ENCODE results near the gene PDLIM5. TPM values are rescaled to one million over a fixed set of nuclear protein-coding genes. Genes with fewer than 3 reads are reported as not detected.

PDLIM5 gene
- total and polyA plus RNA-seq, 4 donors: 64.4 to 762 (median 228) TPM

DNA sequence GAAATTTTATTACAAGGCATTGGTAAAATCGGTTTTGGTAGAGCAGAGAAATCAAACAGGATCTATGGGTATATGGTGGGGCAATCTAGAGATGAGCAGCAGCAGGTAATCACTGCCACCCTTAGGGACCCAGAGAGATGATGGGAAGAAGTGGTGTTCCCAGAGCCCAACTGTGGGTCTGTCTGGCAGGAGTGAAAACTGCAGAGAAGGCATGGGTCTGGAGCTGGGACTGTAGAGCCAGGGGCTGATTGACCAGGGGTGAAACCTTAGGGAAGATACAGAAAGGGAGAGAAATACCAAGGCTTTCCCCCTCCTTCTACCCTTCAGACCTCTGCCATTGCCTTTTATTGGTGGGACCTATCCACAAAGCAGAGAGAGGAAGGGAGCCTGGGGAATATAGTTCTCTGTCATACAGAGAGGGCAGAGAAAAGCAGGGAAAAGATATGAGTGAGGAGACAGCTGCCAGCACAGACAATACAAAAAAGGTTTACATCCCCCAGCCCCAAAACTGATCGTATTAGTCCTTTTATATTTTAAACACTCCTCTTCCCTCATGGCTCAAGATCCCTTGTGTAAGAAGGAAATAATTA lies 28.7 kb downstream of the PDLIM5 start:
- ATAC-seq (ENCODE audit: low FRiP score): no peak
- Histone ChIP-seq H3K4me3 (ENCODE audit: low read length in 2 of 2) (no peak overlapping the region), H3K36me3 (ENCODE audit: control insufficient read depth in 1 of 2, insufficient read depth in 2 of 2, low read length in 1 of 2) (no peaks in the 10 kb centered on the region), H3K27ac (ENCODE audit: low read depth in 1 of 2, low read length in 2 of 2) (peak overlapping the region in 1 of 2 donors; percentile 82), H3K4me1 (ENCODE audit: control insufficient read depth in 1 of 2, insufficient read depth in 2 of 2, low read length in 2 of 2) (no peaks in the 10 kb centered on the region), H3K27me3 (ENCODE audit: control insufficient read depth in 1 of 2, insufficient read depth in 2 of 2, low read length in 1 of 2) (no peaks in the 10 kb centered on the region), H3K9me3 (ENCODE audit: control insufficient read depth, low read length) (no peaks in the 10 kb centered on the region)
- DNase-seq: no peak
- intact Hi-C loops (cut with DNase I): no loop called here
- 25 to 36% methylated on average over 2 of the region's 2 CpGs for WGBS, 2 donors

- H3K4me3 ChIP-seq (ENCODE audit: low read length in 2 of 2): no peak overlapping the region
- DNase-seq (no peak), ATAC-seq (ENCODE audit: low FRiP score) (no peak)
- H3K27me3 ChIP-seq (ENCODE audit: control insufficient read depth in 1 of 2, insufficient read depth in 2 of 2, low read length in 1 of 2): no peaks in the 10 kb centered on the region
- H3K9me3 ChIP-seq (ENCODE audit: control insufficient read depth, low read length): no peaks in the 10 kb centered on the region
- H3K36me3 ChIP-seq (ENCODE audit: control insufficient read depth in 1 of 2, insufficient read depth in 2 of 2, low read length in 1 of 2): no peaks in the 10 kb centered on the region
- intact Hi-C loops (cut with DNase I): no loop called here
- no peak overlapping the region for H3K27ac ChIP-seq (ENCODE audit: low read depth in 1 of 2, low read length in 2 of 2)
- H3K4me1 ChIP-seq (ENCODE audit: control insufficient read depth in 1 of 2, insufficient read depth in 2 of 2, low read length in 2 of 2): peaks cover 3 to 8% of the 10 kb centered on the region in 2 donors
- WGBS, 2 donors: 50 to 51% methylated on average over 4 of the region's 4 CpGs
Measured at GRCh38 chr4:94483895-94484294, 32.2 kb downstream of the PDLIM5 start.

GRCh38 chr4:94484818-94485217 lies 33.1 kb downstream of the PDLIM5 start:
- Histone ChIP-seq H3K4me1 (ENCODE audit: control insufficient read depth in 1 of 2, insufficient read depth in 2 of 2, low read length in 2 of 2) (peaks cover 3 to 11% of the 10 kb centered on the region in 2 donors), H3K9me3 (ENCODE audit: control insufficient read depth, low read length) (no peaks in the 10 kb centered on the region), H3K4me3 (ENCODE audit: low read length in 2 of 2) (no peak overlapping the region), H3K27ac (ENCODE audit: low read depth in 1 of 2, low read length in 2 of 2) (no peak overlapping the region), H3K27me3 (ENCODE audit: control insufficient read depth in 1 of 2, insufficient read depth in 2 of 2, low read length in 1 of 2) (no peaks in the 10 kb centered on the region), H3K36me3 (ENCODE audit: control insufficient read depth in 1 of 2, insufficient read depth in 2 of 2, low read length in 1 of 2) (no peaks in the 10 kb centered on the region)
- DNase-seq: no peak
- intact Hi-C loops (cut with DNase I): no loop called here
- ATAC-seq (ENCODE audit: low FRiP score): no peak
- WGBS, 2 donors: 70 to 74% methylated on average over 2 of the region's 2 CpGs

DNA sequence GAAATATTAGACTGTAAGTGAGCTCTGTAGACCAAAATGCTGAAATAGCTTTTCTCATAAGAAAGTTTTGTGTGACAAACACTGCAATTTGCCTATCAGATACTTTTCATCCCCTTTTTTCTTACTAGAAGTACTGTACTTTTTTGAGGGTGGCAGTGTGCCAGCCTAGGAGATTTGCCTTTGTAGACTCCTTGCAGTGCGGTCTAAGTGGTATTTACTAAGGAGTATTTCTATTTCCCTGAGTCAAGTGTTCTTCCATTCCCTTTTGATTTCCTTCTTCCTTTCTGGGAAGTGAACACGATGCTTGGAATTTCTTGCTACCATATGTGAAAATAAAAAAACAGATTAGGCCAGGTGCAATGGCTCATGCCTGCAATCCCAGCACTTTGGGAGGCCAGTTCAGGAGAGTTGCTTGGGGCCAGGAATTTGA lies 34.6 kb downstream of the PDLIM5 start:
- no peaks in the 10 kb centered on the region for H3K27me3 ChIP-seq (ENCODE audit: control insufficient read depth in 1 of 2, insufficient read depth in 2 of 2, low read length in 1 of 2)
- no peak overlapping the region for H3K4me3 ChIP-seq (ENCODE audit: low read length in 2 of 2)
- H3K9me3 ChIP-seq (ENCODE audit: control insufficient read depth, low read length): no peaks in the 10 kb centered on the region
- DNase-seq (no peak), ATAC-seq (ENCODE audit: low FRiP score) (no peak)
- H3K27ac ChIP-seq (ENCODE audit: low read depth in 1 of 2, low read length in 2 of 2): peak overlapping the region; percentile 28 to 36
- intact Hi-C loops (cut with DNase I): no loop called here
- H3K36me3 ChIP-seq (ENCODE audit: control insufficient read depth in 1 of 2, insufficient read depth in 2 of 2, low read length in 1 of 2): no peaks in the 10 kb centered on the region
- WGBS, 2 donors: 27 to 29% methylated on average over 2 of the region's 2 CpGs
- peaks cover 3 to 11% of the 10 kb centered on the region in 2 donors for H3K4me1 ChIP-seq (ENCODE audit: control insufficient read depth in 1 of 2, insufficient read depth in 2 of 2, low read length in 2 of 2)

GRCh38 chr4:94488670-94489069 lies 36.9 kb downstream of the PDLIM5 start:
- Histone ChIP-seq H3K27me3 (ENCODE audit: control insufficient read depth in 1 of 2, insufficient read depth in 2 of 2, low read length in 1 of 2) (no peaks in the 10 kb centered on the region), H3K9me3 (ENCODE audit: control insufficient read depth, low read length) (no peaks in the 10 kb centered on the region), H3K4me1 (ENCODE audit: control insufficient read depth in 1 of 2, insufficient read depth in 2 of 2, low read length in 2 of 2) (peaks cover 3 to 11% of the 10 kb centered on the region in 2 donors), H3K27ac (ENCODE audit: low read depth in 1 of 2, low read length in 2 of 2) (no peak overlapping the region), H3K36me3 (ENCODE audit: control insufficient read depth in 1 of 2, insufficient read depth in 2 of 2, low read length in 1 of 2) (no peaks in the 10 kb centered on the region), H3K4me3 (ENCODE audit: low read length in 2 of 2) (no peak overlapping the region)
- intact Hi-C loops (cut with DNase I): no loop called here
- 41 to 42% methylated on average over 4 of the region's 4 CpGs for WGBS, 2 donors
- ATAC-seq (ENCODE audit: low FRiP score) (no peak), DNase-seq (no peak)

DNA sequence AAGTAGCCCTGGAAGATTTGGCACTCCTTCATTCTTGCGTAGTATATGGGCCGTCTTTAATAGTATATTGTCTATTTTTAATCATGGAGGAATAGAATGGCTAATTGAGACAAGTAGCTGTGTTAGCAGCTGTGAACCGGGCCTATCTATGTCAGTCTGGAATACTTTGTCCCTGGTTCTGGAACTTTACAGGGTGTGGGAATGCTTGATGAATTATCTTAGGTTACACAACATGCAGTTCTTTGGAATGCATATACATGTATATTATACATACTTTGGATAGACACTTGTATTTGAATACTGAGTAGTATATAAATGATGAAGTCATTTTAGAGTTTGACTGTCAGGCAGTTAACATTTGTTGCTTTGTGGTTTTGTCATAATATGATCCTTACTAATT lies 37.4 kb downstream of the PDLIM5 start:
- Histone ChIP-seq H3K27me3 (ENCODE audit: control insufficient read depth in 1 of 2, insufficient read depth in 2 of 2, low read length in 1 of 2) (no peaks in the 10 kb centered on the region), H3K4me3 (ENCODE audit: low read length in 2 of 2) (no peak overlapping the region), H3K4me1 (ENCODE audit: control insufficient read depth in 1 of 2, insufficient read depth in 2 of 2, low read length in 2 of 2) (peaks cover 3 to 11% of the 10 kb centered on the region in 2 donors), H3K27ac (ENCODE audit: low read depth in 1 of 2, low read length in 2 of 2) (no peak overlapping the region), H3K9me3 (ENCODE audit: control insufficient read depth, low read length) (no peaks in the 10 kb centered on the region), H3K36me3 (ENCODE audit: control insufficient read depth in 1 of 2, insufficient read depth in 2 of 2, low read length in 1 of 2) (no peaks in the 10 kb centered on the region)
- ATAC-seq (ENCODE audit: low FRiP score) (no peak), DNase-seq (no peak)
- intact Hi-C loops (cut with DNase I): no loop called here
- WGBS, 2 donors: 61 to 65% methylated on average over 3 of the region's 3 CpGs

GRCh38 chr4:94490437-94490836 lies 38.7 kb downstream of the PDLIM5 start:
- intact Hi-C loops (cut with DNase I): no loop called here
- Histone ChIP-seq H3K4me3 (ENCODE audit: low read length in 2 of 2) (no peak overlapping the region), H3K36me3 (ENCODE audit: control insufficient read depth in 1 of 2, insufficient read depth in 2 of 2, low read length in 1 of 2) (no peaks in the 10 kb centered on the region), H3K9me3 (ENCODE audit: control insufficient read depth, low read length) (no peaks in the 10 kb centered on the region), H3K27ac (ENCODE audit: low read depth in 1 of 2, low read length in 2 of 2) (no peak overlapping the region), H3K27me3 (ENCODE audit: control insufficient read depth in 1 of 2, insufficient read depth in 2 of 2, low read length in 1 of 2) (no peaks in the 10 kb centered on the region), H3K4me1 (ENCODE audit: control insufficient read depth in 1 of 2, insufficient read depth in 2 of 2, low read length in 2 of 2) (peaks cover 3 to 11% of the 10 kb centered on the region in 2 donors)
- DNase-seq (no peak), ATAC-seq (ENCODE audit: low FRiP score) (no peak)
- 95 to 100% methylated on average over 1 of the region's 1 CpG for WGBS, 2 donors

DNA sequence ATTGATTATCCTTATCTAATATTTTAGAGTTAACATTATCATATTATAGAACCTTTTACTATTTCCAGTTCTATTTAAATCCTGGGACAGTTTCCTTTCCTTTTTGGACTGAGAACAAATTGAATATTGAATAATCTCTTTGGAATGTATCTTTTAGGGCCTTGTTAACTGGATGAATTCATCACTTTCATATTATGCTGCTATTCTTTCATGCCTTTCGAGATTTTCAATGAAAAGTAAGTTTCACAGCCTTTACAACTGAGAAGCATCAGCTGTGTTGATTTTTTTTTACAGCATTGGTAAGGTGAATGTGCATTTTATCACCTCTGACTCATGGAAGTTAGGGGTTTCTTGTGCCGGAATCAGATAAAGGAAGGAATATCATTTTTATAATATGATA lies 39.6 kb downstream of the PDLIM5 start:
- ATAC-seq (ENCODE audit: low FRiP score) (no peak), DNase-seq (no peak)
- no peaks in the 10 kb centered on the region for H3K27me3 ChIP-seq (ENCODE audit: control insufficient read depth in 1 of 2, insufficient read depth in 2 of 2, low read length in 1 of 2)
- no peak overlapping the region for H3K27ac ChIP-seq (ENCODE audit: low read depth in 1 of 2, low read length in 2 of 2)
- WGBS, 2 donors: 15 to 18% methylated on average over 2 of the region's 2 CpGs
- no peaks in the 10 kb centered on the region for H3K36me3 ChIP-seq (ENCODE audit: control insufficient read depth in 1 of 2, insufficient read depth in 2 of 2, low read length in 1 of 2)
- H3K4me3 ChIP-seq (ENCODE audit: low read length in 2 of 2): no peak overlapping the region
- peaks cover 3 to 11% of the 10 kb centered on the region in 2 donors for H3K4me1 ChIP-seq (ENCODE audit: control insufficient read depth in 1 of 2, insufficient read depth in 2 of 2, low read length in 2 of 2)
- no peaks in the 10 kb centered on the region for H3K9me3 ChIP-seq (ENCODE audit: control insufficient read depth, low read length)
- intact Hi-C loops (cut with DNase I): no loop called here

DNA sequence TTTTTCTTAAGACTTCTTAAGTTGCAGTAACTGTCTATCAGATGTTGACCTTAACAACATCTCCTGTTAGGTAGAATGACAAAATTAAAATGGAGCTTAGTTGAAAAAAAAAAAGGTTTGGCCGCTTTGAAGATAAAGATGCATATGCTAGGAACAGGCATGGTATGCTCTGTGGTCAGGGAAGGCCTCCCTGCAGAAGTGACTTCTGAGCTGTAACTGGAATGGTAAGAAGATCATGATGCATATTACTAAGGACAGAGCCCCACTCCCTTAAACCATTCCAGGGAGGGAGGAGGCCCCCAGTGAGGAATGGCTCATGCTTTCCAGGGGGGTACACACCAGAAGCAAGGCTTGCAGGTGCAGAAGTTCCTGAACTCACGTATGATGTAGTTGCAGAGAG lies 43.7 kb downstream of the PDLIM5 start:
- H3K27me3 ChIP-seq (ENCODE audit: control insufficient read depth in 1 of 2, insufficient read depth in 2 of 2, low read length in 1 of 2): no peaks in the 10 kb centered on the region
- H3K27ac ChIP-seq (ENCODE audit: low read depth in 1 of 2, low read length in 2 of 2): no peak overlapping the region
- no peak for DNase-seq
- intact Hi-C loops (cut with DNase I): loop anchor here in 1 of 2 donors (5.0 kb wide), 1 partner anchor 38 kb away; no protein-coding TSS in a partner anchor
- H3K4me1 ChIP-seq (ENCODE audit: control insufficient read depth in 1 of 2, insufficient read depth in 2 of 2, low read length in 2 of 2): peaks cover 0 to 4% of the 10 kb centered on the region in 2 donors
- ATAC-seq (ENCODE audit: low FRiP score): no peak
- H3K4me3 ChIP-seq (ENCODE audit: low read length in 2 of 2): no peak overlapping the region
- H3K36me3 ChIP-seq (ENCODE audit: control insufficient read depth in 1 of 2, insufficient read depth in 2 of 2, low read length in 1 of 2): no peaks in the 10 kb centered on the region
- WGBS, 2 donors: 73 to 76% methylated on average over 2 of the region's 2 CpGs
- H3K9me3 ChIP-seq (ENCODE audit: control insufficient read depth, low read length): no peaks in the 10 kb centered on the region
